GM19468 (cell line): ENCODE results near the gene GSDMA.

Experiments used
- ATAC-seq: cut with Tn5 transposase; IDR thresholded peaks from one replicate; pipeline ENCODE4 v1.9.1; 2021; ENCODE audit warnings: mild to moderate bottlenecking, moderate library complexity, moderate number of reproducible peaks; ENCODE audit not compliant: unreplicated experiment; ENCODE audit errors: extremely low read depth

Gene GSDMA

DNA sequence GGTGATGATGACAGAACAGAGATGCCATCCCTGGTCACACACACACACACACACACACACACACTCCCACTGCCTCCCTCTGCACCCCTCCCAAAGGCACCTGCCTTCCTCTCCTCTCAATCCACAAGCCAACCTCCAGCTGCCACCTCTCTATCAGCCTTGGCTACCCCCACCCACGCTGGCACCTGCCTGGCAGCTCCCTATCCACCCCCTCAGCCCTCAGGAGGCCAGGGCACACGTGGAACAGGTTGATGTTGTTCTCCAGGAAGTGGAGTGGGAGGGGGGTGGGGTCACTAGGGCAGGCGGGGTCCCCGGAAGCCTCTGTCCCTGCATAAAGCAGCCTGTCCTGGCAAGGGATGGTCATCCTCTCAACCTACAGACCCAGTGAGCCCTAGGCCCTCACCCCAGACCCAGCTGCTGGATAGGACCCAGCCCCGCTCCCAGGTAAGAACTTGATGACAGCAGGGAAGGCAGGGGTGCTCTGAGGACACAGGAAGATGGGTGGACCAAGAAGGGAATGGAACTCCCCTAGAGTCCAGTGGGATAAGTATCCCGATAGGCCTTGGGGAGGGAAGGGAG, at the start of gene GSDMA:
GSDMA (plus strand) TSS at position 363 of the 579 bp plus-strand sequence. CDS start 2,684 bp downstream, outside the sequence.
- ATAC-seq, result no peak

- no peak for ATAC-seq
Observed at GRCh38 chr17:39913989-39914388, 48.8 kb upstream of the GSDMA start.

DNA sequence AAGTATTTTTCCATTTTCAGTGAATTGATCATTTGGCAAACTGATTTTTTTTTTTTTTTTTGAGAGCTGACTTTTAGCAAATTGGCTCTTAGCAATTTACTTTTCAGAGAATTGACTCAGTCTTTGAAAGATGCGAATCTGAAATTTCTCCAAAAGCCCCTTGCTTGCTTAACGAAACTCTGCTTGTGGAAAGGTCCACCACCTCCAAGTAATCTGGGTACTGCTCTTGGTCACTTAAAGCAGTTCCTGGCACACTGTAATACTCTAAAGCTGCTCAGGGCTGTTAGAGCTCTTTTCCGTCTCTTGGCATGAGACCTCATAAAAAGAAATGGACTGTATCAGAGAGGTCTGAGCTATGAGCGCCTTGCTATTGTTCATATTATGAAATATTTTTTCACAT, 47.2 kb upstream of the GSDMA start:
- ATAC-seq, result no peak

- ATAC-seq, result no peak
Observed at GRCh38 chr17:39916918-39917317, 45.9 kb upstream of the GSDMA start.

GRCh38 chr17:39919087-39919683, 43.6 kb upstream of the GSDMA start:
- ATAC-seq, result no peak

GRCh38 chr17:39920218-39921210, 42.3 kb upstream of the GSDMA start:
- ATAC-seq, result no peak

DNA sequence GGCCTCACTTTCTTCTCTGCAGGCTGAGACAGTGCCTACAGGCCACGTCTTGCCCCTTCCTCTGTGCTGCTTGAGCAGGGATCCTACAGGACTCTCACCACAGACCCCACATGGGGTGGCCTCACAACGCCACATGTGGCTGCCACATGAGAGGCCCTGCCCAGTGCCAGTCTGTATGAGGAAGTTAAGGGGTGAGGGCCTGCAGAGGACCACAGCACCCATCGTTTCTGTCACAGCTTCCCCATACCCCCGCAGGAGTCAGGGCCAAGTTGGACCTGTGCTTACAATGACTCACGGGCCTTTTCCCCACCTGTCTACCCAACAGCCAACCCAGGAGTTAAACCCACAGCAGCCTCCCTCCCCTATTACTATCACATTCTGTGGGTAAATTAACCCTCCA, 41.5 kb upstream of the GSDMA start:
- no peak for ATAC-seq

DNA sequence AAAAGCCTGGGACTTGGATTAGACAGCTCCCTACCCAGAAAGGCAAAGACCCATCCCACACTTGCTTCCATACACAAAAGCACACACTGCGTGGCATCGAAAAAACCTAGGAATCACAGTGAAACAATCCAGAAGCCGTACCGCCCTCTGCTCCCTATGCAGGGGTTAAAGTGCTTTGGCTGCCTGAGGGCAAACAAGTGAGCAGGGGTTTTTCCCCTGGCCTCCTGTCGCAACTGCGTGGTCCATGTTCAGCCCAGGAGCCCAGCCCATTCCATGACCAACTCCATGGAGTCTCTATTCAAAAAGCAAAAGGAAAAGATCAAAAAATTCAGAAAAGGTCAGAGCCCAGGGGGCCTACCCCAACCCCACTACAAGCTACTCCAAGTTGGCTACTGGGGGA, 40.8 kb upstream of the GSDMA start:
- ATAC-seq, result no peak

DNA sequence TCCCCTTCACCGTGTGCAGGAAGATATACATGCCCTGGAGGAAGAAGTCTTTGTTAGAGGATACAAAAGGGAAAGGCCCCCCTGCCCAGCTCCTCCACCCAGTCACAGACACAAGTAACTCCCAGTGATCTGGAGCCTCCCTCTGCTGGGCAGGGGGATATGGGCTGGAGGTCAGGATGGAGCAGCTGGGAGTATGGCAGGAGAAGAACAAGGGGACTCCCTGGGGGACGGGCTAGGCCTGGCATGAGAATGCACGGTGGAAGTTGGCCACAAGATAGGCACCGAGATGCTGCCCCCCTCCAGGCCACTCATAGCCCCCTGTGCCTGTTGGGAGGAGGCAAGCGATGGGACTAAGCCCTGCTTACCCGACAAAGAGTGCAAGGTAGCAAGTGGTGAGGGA, 39.6 kb upstream of the GSDMA start:
- no peak for ATAC-seq

DNA sequence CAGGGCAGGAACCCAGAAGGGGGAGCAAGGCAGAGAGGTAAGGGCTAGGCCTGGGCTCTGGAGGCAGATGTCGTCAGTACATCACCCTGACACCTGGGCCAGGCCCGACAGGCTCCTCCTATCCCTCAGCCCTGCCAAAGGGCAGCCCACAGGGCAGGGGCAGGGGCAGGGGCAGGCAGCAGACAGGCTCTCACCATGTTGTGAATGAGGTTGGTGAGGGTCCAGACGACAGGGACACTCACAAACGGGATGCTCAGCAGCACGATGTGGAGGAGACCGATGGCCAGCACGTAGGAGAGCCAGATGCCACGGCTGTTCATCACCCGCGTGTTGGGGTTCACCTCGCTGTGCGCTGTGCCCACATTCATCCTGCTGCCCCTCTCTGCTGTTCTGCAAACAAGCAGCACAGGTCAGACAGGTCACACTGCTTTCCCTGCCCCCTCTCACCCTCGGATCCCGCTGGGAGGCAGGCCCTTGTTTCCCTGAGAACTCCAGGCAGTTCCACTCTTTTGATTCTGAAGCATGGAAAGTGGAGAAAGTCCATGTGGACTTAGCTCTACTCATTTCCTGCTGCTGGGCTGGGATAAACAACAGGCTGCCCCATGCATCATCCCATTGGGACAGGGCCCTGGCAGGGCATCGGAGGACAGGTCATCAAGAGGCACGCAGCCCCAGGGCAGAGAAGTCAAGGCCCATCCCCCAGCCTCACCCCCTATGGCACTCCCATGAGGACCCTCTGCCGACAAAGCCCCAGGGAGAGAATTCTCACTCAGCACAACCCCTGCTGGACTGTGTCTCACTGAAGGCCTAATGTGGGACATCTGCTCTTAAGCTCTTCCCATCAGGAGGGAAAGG, 38.7 kb upstream of the GSDMA start:
- no peak for ATAC-seq

DNA sequence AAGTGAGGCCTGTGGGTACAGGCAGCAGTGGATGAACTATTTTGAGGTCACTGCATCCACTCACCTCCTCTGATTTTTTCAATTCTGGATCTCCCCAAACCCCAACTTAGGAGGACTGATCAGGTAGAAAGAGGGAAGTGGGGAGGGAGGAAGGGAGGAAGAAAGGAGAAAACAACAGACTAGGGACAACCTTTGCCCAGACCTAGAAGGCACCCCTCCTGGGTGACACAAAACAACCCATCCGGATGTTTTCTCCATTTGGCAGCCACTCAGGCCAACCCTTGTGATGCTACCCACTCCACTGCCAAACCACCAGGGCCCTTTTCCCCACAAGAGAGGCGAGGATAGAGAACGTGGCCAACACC, 38.1 kb upstream of the GSDMA start:
- ATAC-seq, result no peak

GRCh38 chr17:39925282-39926134, 37.3 kb upstream of the GSDMA start:
- ATAC-seq, result no peak

- no peak for ATAC-seq
Observed at GRCh38 chr17:39926135-39926587, 36.6 kb upstream of the GSDMA start.

GRCh38 chr17:39926588-39927100, 36.2 kb upstream of the GSDMA start:
- no peak for ATAC-seq

GRCh38 chr17:39927101-39927928, 35.5 kb upstream of the GSDMA start, which contains the start of the genes LRRC3C and ORMDL3:
Gene LRRC3C (plus strand): TSS chr17:39927732. CDS start chr17:39941524, 13,792 bp downstream.
Gene ORMDL3 (minus strand): TSS chr17:39927601. CDS start chr17:39924203, 3,398 bp downstream.
- ATAC-seq, result peak; percentile 64

GRCh38 chr17:39927929-39928857, 34.6 kb upstream of the GSDMA start:
- no peak for ATAC-seq
